ENCODE measurements around the gene COL18A1. TPM values are rescaled to one million over a fixed set of nuclear protein-coding genes. Genes with fewer than 3 reads are reported as not detected.
A peak's percentile ranks its signal among the peaks of the same experiment; 100 is the strongest.

The COL18A1 gene
- total and polyA plus RNA-seq, 2 donors from 2014 or later: 150 to 316 TPM

DNA sequence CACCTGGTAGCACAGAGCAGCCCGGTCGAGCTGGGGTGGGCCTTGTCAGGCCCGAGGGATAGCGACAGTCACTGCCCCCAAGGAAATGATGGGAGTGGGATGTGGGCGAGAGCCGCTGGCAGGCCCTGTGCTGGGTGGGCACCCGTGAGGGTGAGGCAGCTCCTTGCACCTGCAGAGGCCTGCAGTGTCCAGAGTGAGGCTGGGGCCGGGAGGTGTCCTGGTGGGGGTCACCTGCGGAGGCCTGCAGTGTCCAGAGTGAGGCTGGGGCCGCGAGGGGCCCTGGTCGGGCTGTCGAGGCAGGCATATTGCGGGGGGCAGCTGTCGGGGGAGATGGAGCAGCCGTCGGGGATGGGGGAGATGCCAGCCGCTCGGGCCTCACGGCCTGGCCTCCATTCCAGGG is 87.8 kb downstream of the COL18A1 start:
- peaks cover 4 to 24% (median 11%) of the 10 kb centered on the region in 3 donors for H3K36me3 ChIP-seq (ENCODE audit: control insufficient read depth in 2 of 3, insufficient read depth in 3 of 3, low read length in 3 of 3)
- FAIRE-seq (no peak), DNase-seq (no peak)
- no peak overlapping the region for H3K9ac ChIP-seq (ENCODE audit: low read length in 3 of 3)
- intact Hi-C loops (cut with DNase I): no loop called here
- no peaks in the 10 kb centered on the region for H3K9me3 ChIP-seq (ENCODE audit: control insufficient read depth in 2 of 3, insufficient read depth in 1 of 3, low read length in 3 of 3)
- TF ChIP-seq, protein P1, sequence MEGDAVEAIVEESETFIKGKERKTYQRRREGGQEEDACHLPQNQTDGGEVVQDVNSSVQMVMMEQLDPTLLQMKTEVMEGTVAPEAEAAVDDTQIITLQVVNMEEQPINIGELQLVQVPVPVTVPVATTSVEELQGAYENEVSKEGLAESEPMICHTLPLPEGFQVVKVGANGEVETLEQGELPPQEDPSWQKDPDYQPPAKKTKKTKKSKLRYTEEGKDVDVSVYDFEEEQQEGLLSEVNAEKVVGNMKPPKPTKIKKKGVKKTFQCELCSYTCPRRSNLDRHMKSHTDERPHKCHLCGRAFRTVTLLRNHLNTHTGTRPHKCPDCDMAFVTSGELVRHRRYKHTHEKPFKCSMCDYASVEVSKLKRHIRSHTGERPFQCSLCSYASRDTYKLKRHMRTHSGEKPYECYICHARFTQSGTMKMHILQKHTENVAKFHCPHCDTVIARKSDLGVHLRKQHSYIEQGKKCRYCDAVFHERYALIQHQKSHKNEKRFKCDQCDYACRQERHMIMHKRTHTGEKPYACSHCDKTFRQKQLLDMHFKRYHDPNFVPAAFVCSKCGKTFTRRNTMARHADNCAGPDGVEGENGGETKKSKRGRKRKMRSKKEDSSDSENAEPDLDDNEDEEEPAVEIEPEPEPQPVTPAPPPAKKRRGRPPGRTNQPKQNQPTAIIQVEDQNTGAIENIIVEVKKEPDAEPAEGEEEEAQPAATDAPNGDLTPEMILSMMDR (IDR thresholded peaks at IDR 0.05; ENCODE audit: borderline replicate concordance, extremely low read depth, insufficient read depth): no peak
- no peaks in the 10 kb centered on the region for H3K27me3 ChIP-seq (ENCODE audit: control insufficient read depth, insufficient read depth, low read length)
- no peak overlapping the region for H3K27ac ChIP-seq (ENCODE audit: low read depth in 2 of 2, low read length in 2 of 2)
- H3K4me1 ChIP-seq (ENCODE audit: control insufficient read depth in 2 of 3, insufficient read depth in 2 of 3, low read depth in 1 of 3, low read length in 3 of 3): no peaks in the 10 kb centered on the region
- no peak overlapping the region for H3K4me3 ChIP-seq (ENCODE audit: low read length in 3 of 3)

GRCh38 chr21:45493401-45494001 is 88.5 kb downstream of the COL18A1 start:
- no peak overlapping the region for H3K27ac ChIP-seq (ENCODE audit: low read depth in 2 of 2, low read length in 2 of 2)
- H3K9me3 ChIP-seq (ENCODE audit: control insufficient read depth in 2 of 3, insufficient read depth in 1 of 3, low read length in 3 of 3): no peaks in the 10 kb centered on the region
- no peaks in the 10 kb centered on the region for H3K27me3 ChIP-seq (ENCODE audit: control insufficient read depth, insufficient read depth, low read length)
- no peak overlapping the region for H3K9ac ChIP-seq (ENCODE audit: low read length in 3 of 3)
- DNase-seq (no peak), FAIRE-seq (no peak)
- no peak overlapping the region for H3K4me3 ChIP-seq (ENCODE audit: low read length in 3 of 3)
- TF ChIP-seq, protein P1 (IDR thresholded peaks at IDR 0.05; ENCODE audit: borderline replicate concordance, extremely low read depth, insufficient read depth): no peak
- peaks cover 4 to 21% (median 11%) of the 10 kb centered on the region in 3 donors for H3K36me3 ChIP-seq (ENCODE audit: control insufficient read depth in 2 of 3, insufficient read depth in 3 of 3, low read length in 3 of 3)
- H3K4me1 ChIP-seq (ENCODE audit: control insufficient read depth in 2 of 3, insufficient read depth in 2 of 3, low read depth in 1 of 3, low read length in 3 of 3): no peaks in the 10 kb centered on the region
- intact Hi-C loops (cut with DNase I): no loop called here

- no peaks in the 10 kb centered on the region for H3K9me3 ChIP-seq (ENCODE audit: control insufficient read depth in 2 of 3, insufficient read depth in 1 of 3, low read length in 3 of 3)
- H3K36me3 ChIP-seq (ENCODE audit: control insufficient read depth in 2 of 3, insufficient read depth in 3 of 3, low read length in 3 of 3): peaks cover 4 to 27% (median 11%) of the 10 kb centered on the region in 3 donors
- H3K9ac ChIP-seq (ENCODE audit: low read length in 3 of 3): no peak overlapping the region
- no peak overlapping the region for H3K27ac ChIP-seq (ENCODE audit: low read depth in 2 of 2, low read length in 2 of 2)
- no peak for FAIRE-seq
- DNase-seq: peak in 1 of 5 donors; percentile 69
- no peaks in the 10 kb centered on the region for H3K4me1 ChIP-seq (ENCODE audit: control insufficient read depth in 2 of 3, insufficient read depth in 2 of 3, low read depth in 1 of 3, low read length in 3 of 3)
- intact Hi-C loops (cut with DNase I): no loop called here
- no peak overlapping the region for H3K4me3 ChIP-seq (ENCODE audit: low read length in 3 of 3)
- no peaks in the 10 kb centered on the region for H3K27me3 ChIP-seq (ENCODE audit: control insufficient read depth, insufficient read depth, low read length)
- TF ChIP-seq, protein P1 (IDR thresholded peaks at IDR 0.05; ENCODE audit: borderline replicate concordance, extremely low read depth, insufficient read depth): no peak
Observed at GRCh38 chr21:45494135-45494850, 89.3 kb downstream of the COL18A1 start.

Measured in kidney (tissue), 14 donors.